IMR-90 (cell line): Measurements from ENCODE around the gene LRRC75B. TPM values are rescaled to one million over a fixed set of nuclear protein-coding genes. Genes with fewer than 3 reads are reported as not detected.
"Not testable (repeated sequence)": the region's sequence is repeated elsewhere in the genome, so short reads cannot be mapped to it uniquely, and the experiment has no call there.

Experiments used
- ATAC-seq: fragments of 200-7000 bp; cut with Tn5 transposase; 2 replicates; pipeline ENCODE4 v1.9.1; 2020; ENCODE audit warnings: low read depth, mild to moderate bottlenecking, moderate library complexity
- BruUV-seq: library from RNA; stranded (reverse); fragments of 400-500 nt; replicated peaks from 2 replicates; lab custom pipeline; 2021; lab: Mats Ljungman, UMichigan
- CTCF ChIA-PET: fragments of 300-600 bp; formaldehyde crosslinking; extraction: SDS; loops from one replicate; lab custom pipeline; 2021; ENCODE audit warnings: antibody characterized with exemption; lab: Yijun Ruan, JAX
- POLR2A ChIA-PET: fragments of 300-600 bp; sonication (Branson Sonifier 250); formaldehyde crosslinking; loops from one replicate; lab custom pipeline; 2022; ENCODE audit warnings: antibody characterized with exemption; ENCODE audit not compliant: unreplicated experiment; lab: Charles Lee
- DNase-seq: peaks from one replicate; pipeline ENCODE4 v3.0.0; 2013
- H2AFZ ChIP-seq: replicated peaks from 2 replicates; pipeline ENCODE3; 2013; ENCODE audit warnings: low read length, mild to moderate bottlenecking; ENCODE audit not compliant: poor library complexity
- H2AK5ac ChIP-seq: 2 replicates; pipeline ENCODE4 v1.6.1; 2013; ENCODE audit warnings: low read depth, low read length, inconsistent platforms
- H2AK9ac ChIP-seq: replicated peaks from 2 replicates; pipeline ENCODE3; 2013; ENCODE audit warnings: mild to moderate bottlenecking, low read depth, low read length, moderate library complexity; ENCODE audit not compliant: poor library complexity
- H2BK120ac ChIP-seq: 2 replicates; pipeline ENCODE4 v1.6.1; 2013; ENCODE audit warnings: low read depth, low read length, inconsistent platforms
- H2BK15ac ChIP-seq: 3 replicates; pipeline ENCODE4 v1.6.1; 2013; ENCODE audit warnings: low read depth, low read length, inconsistent platforms
- H2BK20ac ChIP-seq: 2 replicates; pipeline ENCODE4 v1.6.1; 2013; ENCODE audit warnings: low read depth, mild to moderate bottlenecking, inconsistent platforms, low read length, moderate library complexity
- H2BK5ac ChIP-seq: 2 replicates; pipeline ENCODE4 v1.6.1; 2013; ENCODE audit warnings: mild to moderate bottlenecking, low read depth, low read length, inconsistent platforms; ENCODE audit not compliant: poor library complexity, severe bottlenecking
- H3K14ac ChIP-seq: replicated peaks from 2 replicates; pipeline ENCODE4 v1.6.1; 2013; ENCODE audit warnings: low read depth, low read length, inconsistent platforms
- H3K18ac ChIP-seq: 2 replicates; pipeline ENCODE4 v1.6.1; 2013; ENCODE audit warnings: low read depth, low read length, control low read depth
- H3K23ac ChIP-seq: 2 replicates; pipeline ENCODE4 v1.6.1; 2013; ENCODE audit warnings: low read depth, low read length, inconsistent platforms
- H3K27ac ChIP-seq: 2 replicates; pipeline ENCODE4 v1.5.1; 2013; ENCODE audit warnings: mild to moderate bottlenecking, control low read depth, low read length; ENCODE audit not compliant: insufficient read depth
- H3K27me3 ChIP-seq: 2 replicates; pipeline ENCODE4 v1.6.1; 2013; ENCODE audit warnings: low read length; ENCODE audit not compliant: control insufficient read depth, insufficient read depth
- H3K36me3 ChIP-seq: 2 replicates; pipeline ENCODE4 v1.6.1; 2013; ENCODE audit warnings: low read length, mixed read lengths; ENCODE audit not compliant: control insufficient read depth, insufficient read depth
- H3K4ac ChIP-seq: 2 replicates; pipeline ENCODE4 v1.6.1; 2013; ENCODE audit warnings: low read depth, low read length, inconsistent platforms
- H3K4me1 ChIP-seq: 2 replicates; pipeline ENCODE4 v1.6.1; 2013; ENCODE audit warnings: low read length, mixed read lengths; ENCODE audit not compliant: control insufficient read depth, insufficient read depth
- H3K4me2 ChIP-seq: 2 replicates; pipeline ENCODE4 v1.6.1; 2013; ENCODE audit warnings: low read depth, mild to moderate bottlenecking, control low read depth, low read length, moderate library complexity
- H3K4me3 ChIP-seq: 2 replicates; pipeline ENCODE4 v1.5.1; 2013; ENCODE audit warnings: low read depth, mild to moderate bottlenecking, control low read depth, low read length, moderate library complexity; ENCODE audit not compliant: insufficient read depth
- H3K56ac ChIP-seq: 2 replicates; pipeline ENCODE4 v1.6.1; 2013; ENCODE audit warnings: low read length, inconsistent platforms; ENCODE audit not compliant: insufficient read depth; ENCODE audit errors: extremely low read depth
- H3K79me1 ChIP-seq, 2 experiments: 2 replicates each; pipeline ENCODE4 v1.6.1; 2013; ENCODE audit warnings: low read length in 2 of 2, inconsistent platforms in 1 of 2, low read depth in 1 of 2
- H3K9ac ChIP-seq: 2 replicates; pipeline ENCODE4 v1.6.1; 2013; ENCODE audit warnings: low read depth, low read length, control low read depth
- H3K9me1 ChIP-seq: 2 replicates; pipeline ENCODE4 v1.6.1; 2013; ENCODE audit warnings: low read length, inconsistent platforms; ENCODE audit not compliant: insufficient read depth
- H3K9me3 ChIP-seq: 2 replicates; pipeline ENCODE4 v1.6.1; 2013; ENCODE audit warnings: low read length; ENCODE audit not compliant: control insufficient read depth, insufficient read depth
- H4K20me1 ChIP-seq: 2 replicates; pipeline ENCODE4 v1.6.1; 2013; ENCODE audit warnings: low read length, inconsistent platforms; ENCODE audit not compliant: insufficient read depth
- H4K5ac ChIP-seq: 2 replicates; pipeline ENCODE4 v1.6.1; 2013; ENCODE audit warnings: mild to moderate bottlenecking, low read depth, low read length, control low read depth
- H4K8ac ChIP-seq, 2 experiments: 2 replicates each; pipeline ENCODE4 v1.6.1; 2013; ENCODE audit warnings: low read depth in 2 of 2, low read length in 2 of 2, control low read depth in 1 of 2, inconsistent platforms in 1 of 2
- H4K91ac ChIP-seq: 2 replicates; pipeline ENCODE4 v1.6.1; 2013; ENCODE audit warnings: low read depth, low read length, inconsistent platforms; ENCODE audit not compliant: insufficient read depth
- WGBS, 2 experiments: methylation state at CpG; one replicate each; pipeline versions ENCODE4 v1.1.5 to v1.1.7; 2013; ENCODE audit warnings: missing lambda C conversion rate in 2 of 2; ENCODE audit not compliant: insufficient read length in 1 of 2; ENCODE audit errors: extremely low coverage in 2 of 2; 5-methylcytosine and 5-hydroxymethylcytosine counted together
- dilution Hi-C: fragments of 300-500 bp; cut with HindIII; formaldehyde crosslinking; loops from one replicate; pipeline ENCODE4 v1.14.3; 2018; ENCODE audit warnings: low sequenced_read_pairs; ENCODE audit not compliant: unreplicated experiment
- in situ Hi-C: fragments of 300-500 bp; cut with MboI; formaldehyde crosslinking; loops from 3 replicates; pipeline ENCODE4 v1.14.3; 2019; ENCODE audit warnings: low sequenced_read_pairs, inconsistent platforms, mixed read lengths
- intact Hi-C: fragments of 100-400 bp; cut with micrococcal nuclease; formaldehyde crosslinking; loops from 2 replicates; pipeline ENCODE4 v1.10.0; 2022
- polyA plus RNA-seq, 3 experiments: library from polyadenylated mRNA; depleted of rRNA; stranded (reverse); fragments of >200 nt; gene quantifications; 2 replicates each; pipeline ENCODE4 v1.2.3, GENCODE V29; 2012; ENCODE audit warnings: low replicate concordance in 1 of 3
- total RNA-seq: library from RNA; depleted of rRNA; stranded (reverse); fragments of >200 nt; gene quantifications from 2 replicates; pipeline ENCODE4 v1.2.3, GENCODE V29; 2012

Gene LRRC75B
- total and polyA plus RNA-seq, 2 of the 4 experiments (the other 2 are of a cell fraction), result 1.6 to 10.7 TPM

DNA sequence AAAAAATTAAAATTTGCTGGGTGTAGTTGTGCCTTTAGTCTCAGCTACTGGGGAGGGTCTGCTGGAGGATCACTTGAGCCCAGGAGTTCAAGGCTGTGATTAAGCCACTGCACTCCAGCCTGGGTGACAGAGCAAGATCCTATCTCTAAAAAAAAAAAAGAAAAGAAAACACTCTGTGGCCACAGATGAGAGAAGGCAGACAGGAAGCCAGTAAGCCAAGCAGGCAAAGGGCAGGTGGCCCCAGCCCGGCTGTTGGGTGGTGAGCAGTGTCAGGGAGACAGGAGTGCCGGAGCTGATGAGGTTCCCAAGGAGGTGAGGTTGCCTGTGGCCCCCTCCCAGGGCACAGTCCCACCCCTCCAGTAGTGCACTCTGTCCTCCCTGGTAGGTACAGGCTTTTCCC lies 29.7 kb upstream of the LRRC75B start:
- H2AFZ ChIP-seq, H3K79me1 ChIP-seq, in situ Hi-C loops, H3K4ac ChIP-seq, H4K5ac ChIP-seq, H3K4me1 ChIP-seq, H2BK20ac ChIP-seq, CTCF ChIA-PET, ATAC-seq, H3K27me3 ChIP-seq, H2AK9ac ChIP-seq, H3K9me3 ChIP-seq, H2AK5ac ChIP-seq, BruUV-seq, intact Hi-C loops, H2BK15ac ChIP-seq, H3K56ac ChIP-seq, H4K20me1 ChIP-seq, H3K4me3 ChIP-seq, H3K9ac ChIP-seq, DNase-seq, H3K18ac ChIP-seq, H3K14ac ChIP-seq, H3K4me2 ChIP-seq, H3K27ac ChIP-seq, H2BK120ac ChIP-seq, H3K36me3 ChIP-seq, H4K8ac ChIP-seq, H3K9me1 ChIP-seq, H3K23ac ChIP-seq, POLR2A ChIA-PET, H4K91ac ChIP-seq, dilution Hi-C loops, H2BK5ac ChIP-seq: not testable (repeated sequence)
- WGBS, 2 experiments, result no CpG with 5 or more reads among the region's 2 CpGs

DNA sequence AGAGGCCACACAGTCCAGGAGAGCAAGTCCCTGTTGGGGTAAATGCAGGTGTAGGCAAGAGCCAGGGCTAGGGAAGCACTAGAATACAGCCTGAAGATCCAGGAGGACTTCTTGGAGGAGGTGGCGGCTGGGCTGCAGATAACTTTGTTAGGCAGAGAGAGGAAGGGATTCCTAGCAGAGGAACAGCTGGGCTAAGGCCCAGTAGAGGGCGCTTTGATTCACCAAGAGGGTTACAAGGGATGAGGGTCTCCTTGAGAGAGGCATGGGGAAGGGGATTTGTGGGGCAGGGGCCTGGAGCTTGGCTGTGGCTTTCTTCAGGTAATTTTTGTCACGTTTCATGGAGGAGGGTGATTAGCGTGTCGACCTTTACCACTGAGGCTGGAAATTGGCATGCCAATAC lies 28.4 kb upstream of the LRRC75B start:
- H4K5ac ChIP-seq, H3K9me1 ChIP-seq, H3K79me1 ChIP-seq, H3K4ac ChIP-seq, H2AK5ac ChIP-seq, H3K9ac ChIP-seq, POLR2A ChIA-PET, H3K23ac ChIP-seq, H3K9me3 ChIP-seq, H3K18ac ChIP-seq, H3K56ac ChIP-seq, ATAC-seq, H3K27ac ChIP-seq, H2AFZ ChIP-seq, intact Hi-C loops, H3K4me1 ChIP-seq, in situ Hi-C loops, dilution Hi-C loops, BruUV-seq, H3K27me3 ChIP-seq, H3K36me3 ChIP-seq, H2BK120ac ChIP-seq, DNase-seq, H2BK5ac ChIP-seq, H4K8ac ChIP-seq, H3K4me3 ChIP-seq, H2BK20ac ChIP-seq, H2BK15ac ChIP-seq, H2AK9ac ChIP-seq, CTCF ChIA-PET, H4K20me1 ChIP-seq, H3K14ac ChIP-seq, H3K4me2 ChIP-seq, H4K91ac ChIP-seq: not testable (repeated sequence)
- no CpG with 5 or more reads among the region's 5 CpGs for WGBS, 2 experiments
